HG03442 (cell line): ENCODE results near the gene DDX25.

ENCODE experiments used
- ATAC-seq: cut with Tn5 transposase; IDR thresholded peaks from one replicate; pipeline ENCODE4 v1.9.1; 2021; ENCODE audit warnings: mild to moderate bottlenecking, moderate library complexity; ENCODE audit not compliant: unreplicated experiment

The DDX25 gene

GRCh38 chr11:125968354-125968753 lies 64.0 kb downstream of the DDX25 start:
- ATAC-seq: no peak

GRCh38 chr11:125971618-125972017 lies 67.3 kb downstream of the DDX25 start:
- no peak for ATAC-seq

GRCh38 chr11:125974284-125974683 lies 70.0 kb downstream of the DDX25 start:
- no peak for ATAC-seq

- no peak for ATAC-seq
Measured at GRCh38 chr11:125975634-125976033, 71.3 kb downstream of the DDX25 start.

GRCh38 chr11:125976156-125976555 lies 71.8 kb downstream of the DDX25 start:
- ATAC-seq: no peak

- no peak for ATAC-seq
Measured at GRCh38 chr11:125977333-125977732, 73.0 kb downstream of the DDX25 start.

- ATAC-seq: no peak
Measured at GRCh38 chr11:125978181-125978716, 73.9 kb downstream of the DDX25 start.
